GM21447 (cell line): Measurements from ENCODE around the gene ZC3HAV1L.
"Not testable (repeated sequence)": the region's sequence is repeated elsewhere in the genome, so short reads cannot be mapped to it uniquely, and the experiment has no call there.

Source experiments
- ATAC-seq: cut with Tn5 transposase; IDR thresholded peaks from one replicate; pipeline ENCODE4 v1.9.1; 2021; ENCODE audit not compliant: unreplicated experiment

ZC3HAV1L gene

GRCh38 chr7:139054656-139055055 is 18.8 kb upstream of the ZC3HAV1L start:
- ATAC-seq: not testable (repeated sequence)

GRCh38 chr7:139054101-139054500 is 18.3 kb upstream of the ZC3HAV1L start:
- ATAC-seq: no peak

- ATAC-seq: no peak
These were observed 15.8 kb upstream of the ZC3HAV1L start for GRCh38 chr7:139051655-139052054.

- no peak for ATAC-seq
These were observed 14.1 kb upstream of the ZC3HAV1L start for GRCh38 chr7:139049936-139050335.

GRCh38 chr7:139049111-139049510 is 13.3 kb upstream of the ZC3HAV1L start:
- no peak for ATAC-seq

GRCh38 chr7:139047970-139048369 is 12.1 kb upstream of the ZC3HAV1L start:
- no peak for ATAC-seq

GRCh38 chr7:139046143-139046542 is 10.3 kb upstream of the ZC3HAV1L start:
- no peak for ATAC-seq

- ATAC-seq: no peak
These were observed 9.3 kb upstream of the ZC3HAV1L start for GRCh38 chr7:139044813-139045794.

GRCh38 chr7:139043823-139044812 is 8.3 kb upstream of the ZC3HAV1L start:
- peak; percentile 49 for ATAC-seq

- no peak for ATAC-seq
These were observed 5.7 kb upstream of the ZC3HAV1L start for GRCh38 chr7:139041378-139042085.

GRCh38 chr7:139038691-139039090 is 2.8 kb upstream of the ZC3HAV1L start:
- no peak for ATAC-seq

GRCh38 chr7:139036901-139037300 is 1.1 kb upstream of the ZC3HAV1L start:
- ATAC-seq: no peak

GRCh38 chr7:139034855-139035585 is 822 bp downstream of the ZC3HAV1L start:
- peak; percentile 57 for ATAC-seq

- ATAC-seq: no peak
These were observed 1.5 kb downstream of the ZC3HAV1L start for GRCh38 chr7:139034336-139034735.

GRCh38 chr7:139033346-139034114 is 2.3 kb downstream of the ZC3HAV1L start:
- no peak for ATAC-seq

GRCh38 chr7:139032473-139032872 is 3.4 kb downstream of the ZC3HAV1L start:
- ATAC-seq: no peak

GRCh38 chr7:139029353-139029752 is 6.5 kb downstream of the ZC3HAV1L start:
- no peak for ATAC-seq

GRCh38 chr7:139026551-139026950 is 9.3 kb downstream of the ZC3HAV1L start:
- ATAC-seq: no peak

GRCh38 chr7:139025861-139026260 is 10.0 kb downstream of the ZC3HAV1L start:
- ATAC-seq: not testable (repeated sequence)
